CD4-positive, alpha-beta T cell treated with Interleukin-15 for 4 hours (primary cell): Measurements from ENCODE around the gene TAF4.
"Not testable (repeated sequence)": the region's sequence is repeated elsewhere in the genome, so short reads cannot be mapped to it uniquely, and the experiment has no call there.

Experiments used
- DNase-seq: peaks from one replicate; pipeline ENCODE4 v3.0.0-alpha.2; 2020; ENCODE audit warnings: low spot score

The TAF4 gene

GRCh38 chr20:61948056-61948455, 117.6 kb downstream of the TAF4 start:
- not testable (repeated sequence) for DNase-seq

- not testable (repeated sequence) for DNase-seq
These were observed 120.2 kb downstream of the TAF4 start for GRCh38 chr20:61945495-61945894.

DNA sequence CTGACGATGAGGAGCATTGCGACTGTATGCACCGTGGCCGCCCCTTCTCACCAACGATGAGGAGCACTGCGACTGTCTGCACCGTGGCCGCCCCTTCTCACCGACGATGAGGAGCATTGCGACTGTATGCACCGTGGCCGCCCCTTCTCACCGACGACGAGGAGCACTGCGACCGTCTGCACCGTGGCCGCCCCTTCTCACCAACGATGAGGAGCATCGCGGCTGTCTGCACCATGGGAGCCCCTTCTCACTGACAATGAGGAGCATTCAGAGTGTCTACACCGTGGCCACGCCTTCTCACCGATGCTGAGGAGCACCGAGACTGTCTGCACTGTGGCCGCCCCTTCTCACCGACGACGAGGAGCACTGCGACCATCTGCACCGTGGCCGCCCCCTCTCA, 120.7 kb downstream of the TAF4 start:
- DNase-seq = not testable (repeated sequence)

DNA sequence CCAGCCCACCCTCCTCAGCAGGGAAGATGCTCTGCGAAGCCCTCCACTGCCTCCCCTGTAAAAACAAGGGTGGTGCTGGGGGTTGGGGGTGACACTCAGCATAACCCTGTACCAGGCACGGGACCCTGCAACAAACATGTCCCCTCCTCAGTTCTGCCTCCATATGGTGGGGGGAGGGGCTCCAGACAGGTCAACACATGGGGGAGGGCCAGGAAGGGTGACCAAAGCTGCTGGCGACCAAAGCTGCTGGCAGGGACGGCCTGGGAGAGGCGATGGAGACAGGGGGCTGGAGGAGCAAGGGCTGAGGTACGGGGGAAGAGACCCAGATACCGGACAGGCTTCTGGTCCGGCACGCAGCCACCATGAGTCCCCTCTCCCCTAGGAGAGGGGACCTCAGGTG, 123.2 kb downstream of the TAF4 start:
- DNase-seq = no peak

DNA sequence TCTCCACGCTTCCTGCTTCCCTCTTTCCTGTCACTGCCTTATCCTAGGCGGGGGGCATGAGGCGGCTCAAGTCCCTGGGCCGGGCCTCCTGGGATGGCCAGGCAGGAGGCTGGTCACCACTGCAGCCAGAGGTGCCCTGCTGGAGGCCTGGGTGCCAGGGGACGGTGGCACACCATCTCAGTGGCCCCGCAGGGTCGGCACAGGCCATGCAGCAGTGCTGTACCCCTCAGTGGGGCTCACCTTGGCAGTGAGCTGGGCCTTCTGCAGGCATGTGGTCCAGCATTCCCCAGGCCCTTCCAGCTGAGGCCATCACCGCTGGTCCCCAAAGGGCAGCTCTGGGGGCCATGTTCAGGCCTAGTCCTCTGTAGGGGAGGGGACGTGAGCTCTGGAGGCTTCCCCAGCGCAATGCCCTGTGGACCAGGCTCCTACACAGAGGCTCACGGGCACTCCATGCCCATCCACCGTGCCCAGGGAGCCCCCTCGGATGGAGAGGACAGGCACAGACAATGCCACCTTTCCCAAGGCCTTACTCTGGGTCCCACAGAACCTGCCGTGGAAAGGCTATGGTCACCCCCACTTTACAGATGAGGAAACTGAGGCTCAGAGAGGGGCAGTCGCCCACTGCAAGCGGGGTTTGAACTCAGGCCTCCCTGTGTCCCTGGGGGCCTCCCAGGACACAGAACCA, 123.8 kb downstream of the TAF4 start:
- DNase-seq = no peak

DNA sequence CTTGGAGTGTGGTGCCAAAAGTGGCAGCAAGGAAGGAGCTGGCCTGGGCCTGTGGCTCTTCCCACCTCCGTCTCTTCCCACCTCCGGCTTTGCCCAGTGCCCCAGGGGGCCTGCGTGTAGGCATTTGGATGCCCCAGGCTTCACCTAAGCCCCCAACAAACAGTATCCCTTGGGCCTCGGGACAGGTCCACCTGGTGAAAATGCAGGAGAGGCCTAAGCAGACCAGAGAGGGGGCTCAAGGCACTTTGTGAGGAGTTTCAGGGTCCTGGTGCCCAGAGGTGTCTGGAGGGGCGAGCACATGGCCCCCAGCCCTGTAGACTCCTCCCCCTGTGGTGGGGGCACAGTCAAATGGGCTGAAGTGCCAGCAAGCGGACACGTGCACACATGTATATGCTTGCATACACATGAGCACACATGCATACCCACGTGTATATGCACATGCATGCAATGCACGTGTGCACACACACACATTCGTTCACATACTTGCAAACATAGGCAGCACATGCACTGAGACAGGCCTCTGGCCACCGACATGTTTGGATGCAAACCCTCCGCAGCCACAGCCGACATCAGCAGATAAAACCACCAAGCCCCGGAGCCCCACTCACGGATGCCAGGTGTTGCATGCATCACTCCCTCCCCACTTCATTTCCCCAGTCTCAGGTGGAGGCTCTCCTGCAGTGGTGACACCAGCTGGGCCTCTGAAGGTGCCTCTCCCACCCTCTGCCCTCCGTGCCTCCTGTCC, 124.5 kb downstream of the TAF4 start:
- DNase-seq = no peak

DNA sequence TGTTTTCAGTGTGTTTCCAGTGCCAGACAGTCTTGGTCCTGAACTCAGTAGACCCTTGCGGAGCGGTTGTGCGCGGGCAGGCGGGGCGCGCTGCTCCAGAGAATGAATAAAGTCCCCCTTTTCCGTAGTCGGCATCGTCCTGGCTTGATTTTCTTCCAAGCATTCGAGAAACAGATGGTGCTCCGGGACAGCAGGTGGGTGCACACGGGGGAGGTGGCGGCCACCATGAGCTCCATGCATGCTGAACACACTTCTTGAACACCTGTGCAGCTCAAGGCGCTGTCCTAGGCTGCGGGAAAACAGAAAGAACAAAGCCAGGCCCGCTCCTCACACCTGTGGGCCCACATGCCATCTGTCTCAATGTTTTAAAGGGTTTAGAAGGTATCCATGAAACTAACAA, 125.2 kb downstream of the TAF4 start:
- no peak for DNase-seq

- no peak for DNase-seq
These were observed 125.9 kb downstream of the TAF4 start for GRCh38 chr20:61939691-61940360.

- DNase-seq = no peak
These were observed 126.6 kb downstream of the TAF4 start for GRCh38 chr20:61938839-61939690.

DNA sequence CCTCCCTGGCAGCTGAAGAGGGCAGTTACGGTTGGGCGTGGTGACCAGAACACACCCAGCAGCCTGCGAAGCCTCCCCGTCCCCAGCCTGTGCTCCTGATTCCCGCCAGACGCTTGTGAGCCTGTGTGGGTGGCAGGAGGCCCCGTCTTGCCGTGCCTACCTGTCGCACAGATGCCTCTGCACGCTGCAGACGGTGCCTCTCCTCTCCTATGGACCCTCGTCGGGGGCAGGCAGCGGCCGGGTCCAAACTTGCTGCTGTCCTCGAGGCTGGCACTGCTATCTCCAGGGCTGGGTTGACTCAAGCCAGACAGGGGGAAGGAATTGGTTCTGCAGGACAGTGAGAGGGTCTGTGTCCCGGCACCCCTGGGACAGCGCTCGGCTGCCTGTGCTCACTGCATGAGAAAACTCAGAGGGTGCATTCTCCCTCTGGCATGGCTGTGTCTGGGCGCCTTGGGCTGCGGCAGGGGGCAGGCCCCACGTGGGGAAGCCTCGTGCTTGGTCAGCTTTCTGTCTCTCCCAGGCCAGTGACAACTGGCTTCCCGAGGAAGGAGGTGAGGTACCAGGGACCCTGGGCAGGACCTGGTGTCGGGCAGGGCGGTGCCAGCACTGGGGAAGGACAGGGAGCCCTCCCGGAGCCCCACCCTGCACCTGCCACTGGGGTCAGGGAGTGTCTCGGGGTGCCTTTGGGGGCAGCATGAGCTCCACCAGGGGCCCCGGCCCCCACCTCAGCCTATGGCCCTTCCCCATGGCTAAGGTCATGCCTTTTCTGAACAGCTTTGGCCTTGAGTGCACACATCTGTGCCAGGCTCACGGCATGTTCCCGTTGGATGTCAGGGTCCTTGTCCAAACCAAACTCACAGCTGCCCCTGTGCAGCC, 127.5 kb downstream of the TAF4 start:
- no peak for DNase-seq

DNA sequence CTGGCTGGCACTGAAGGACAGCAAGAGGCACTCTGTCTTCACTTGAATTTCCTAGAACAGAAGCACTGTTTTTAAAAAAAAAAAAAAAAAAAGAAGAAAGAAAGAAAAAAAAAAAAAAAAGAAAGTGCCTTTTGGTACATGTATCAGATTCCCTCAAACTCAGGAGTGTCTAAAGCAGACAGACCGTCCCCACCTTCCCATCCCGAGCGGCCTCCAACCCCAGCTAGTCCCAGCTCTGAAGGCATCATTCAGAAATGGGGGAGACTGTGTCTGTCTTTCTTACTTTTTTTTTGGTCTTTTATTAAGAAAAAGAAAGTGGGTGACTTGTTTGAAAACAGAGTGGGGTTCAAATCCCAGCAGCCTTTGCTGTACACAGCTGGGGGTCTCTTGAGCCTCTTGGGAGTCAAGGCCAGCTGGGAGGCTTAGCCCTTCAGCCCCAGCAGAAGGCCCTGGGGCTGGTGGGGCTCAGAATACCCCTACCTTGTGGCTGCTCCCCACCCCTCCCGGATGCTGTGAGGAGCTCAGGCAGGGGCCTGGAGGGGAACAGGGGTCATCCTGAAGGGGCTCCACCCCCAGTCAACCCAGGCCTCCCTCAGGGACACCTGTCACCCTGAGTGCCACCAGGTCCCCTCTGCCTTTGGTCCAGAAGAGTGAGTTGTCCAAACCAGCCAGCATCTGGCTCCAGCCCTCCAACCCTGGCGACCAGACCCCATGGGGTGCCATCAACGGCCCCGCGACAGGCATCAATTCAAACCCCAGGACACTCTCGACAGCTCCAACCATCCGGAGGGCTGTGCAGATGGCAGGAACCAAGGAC, 128.3 kb downstream of the TAF4 start:
- no peak for DNase-seq

- no peak for DNase-seq
These were observed 129.0 kb downstream of the TAF4 start for GRCh38 chr20:61936701-61937131.

DNA sequence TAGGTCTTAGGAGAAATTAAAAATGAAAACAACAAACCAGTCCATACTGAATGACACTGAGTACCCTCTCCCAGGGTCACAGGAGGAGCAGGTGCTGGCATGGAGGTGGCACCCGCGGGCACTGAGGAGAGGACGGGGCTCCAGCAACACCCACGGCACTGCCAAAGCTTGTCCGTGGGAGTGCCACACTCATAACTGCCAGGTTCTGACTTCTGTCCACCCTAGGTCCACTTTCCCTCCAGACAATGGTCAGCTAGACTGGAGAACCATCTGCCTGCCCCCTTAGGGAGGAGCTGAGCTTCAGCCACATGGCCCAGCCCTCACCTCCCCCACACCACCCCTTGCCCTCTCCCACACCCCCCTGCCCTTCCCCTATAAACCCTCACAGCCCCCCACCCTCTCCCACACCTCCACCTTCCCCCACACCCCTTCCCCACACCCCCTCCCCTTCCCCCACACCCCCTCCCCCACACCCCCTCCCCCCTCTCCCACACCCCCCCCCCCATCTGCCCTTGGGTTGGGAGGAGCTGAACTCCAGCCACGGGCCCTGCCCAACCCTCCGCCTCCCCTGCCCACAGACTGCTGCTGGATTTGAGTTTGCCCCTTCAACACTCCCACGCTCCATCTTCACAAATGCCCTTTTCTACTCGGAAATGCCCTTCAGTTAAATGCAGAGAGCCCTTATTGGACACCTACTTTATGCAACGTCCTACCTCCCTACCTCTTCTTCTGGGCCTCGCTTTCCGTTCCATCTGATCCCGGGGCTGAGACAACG, 129.6 kb downstream of the TAF4 start:
- no peak for DNase-seq

DNA sequence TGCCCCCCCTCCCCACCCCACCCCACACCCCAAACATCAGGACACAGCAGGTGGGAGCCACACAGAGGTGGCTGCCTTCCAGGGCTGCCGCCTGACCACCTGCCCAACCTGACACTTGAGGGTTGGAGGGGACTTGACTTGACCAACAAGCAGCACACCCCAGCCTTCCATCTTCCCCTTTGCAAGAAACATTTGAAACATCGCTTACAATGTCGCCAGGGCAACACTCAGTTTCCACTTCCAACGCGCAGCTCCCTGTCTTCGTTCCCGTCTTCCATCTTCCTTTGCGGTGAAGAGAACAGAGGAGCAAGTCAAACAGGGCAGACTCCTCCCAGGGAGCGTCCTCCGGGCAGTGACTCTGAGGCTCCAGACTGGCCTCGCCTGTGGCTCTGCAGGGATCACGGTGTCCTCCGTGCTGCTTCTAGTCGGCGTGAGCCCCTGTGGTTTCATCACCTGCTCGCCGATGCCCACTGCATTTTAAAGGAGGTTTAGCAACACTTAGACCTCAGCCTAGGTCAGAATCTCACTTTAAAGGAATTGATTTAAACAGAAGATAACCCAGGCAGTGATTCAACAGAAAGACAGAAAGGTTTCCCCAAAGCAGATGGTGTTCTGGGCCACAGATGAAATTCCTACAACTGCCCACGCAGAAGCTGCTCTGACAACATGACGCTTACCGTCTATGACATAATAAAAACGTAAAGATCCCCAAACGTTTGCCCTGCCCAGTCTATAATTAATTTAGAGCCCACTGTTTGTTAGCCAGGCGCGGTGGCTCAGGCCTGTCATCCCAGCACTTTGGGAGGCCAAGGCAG, 130.8 kb downstream of the TAF4 start:
- no peak for DNase-seq

GRCh38 chr20:61933951-61934715, 131.5 kb downstream of the TAF4 start:
- no peak for DNase-seq

DNA sequence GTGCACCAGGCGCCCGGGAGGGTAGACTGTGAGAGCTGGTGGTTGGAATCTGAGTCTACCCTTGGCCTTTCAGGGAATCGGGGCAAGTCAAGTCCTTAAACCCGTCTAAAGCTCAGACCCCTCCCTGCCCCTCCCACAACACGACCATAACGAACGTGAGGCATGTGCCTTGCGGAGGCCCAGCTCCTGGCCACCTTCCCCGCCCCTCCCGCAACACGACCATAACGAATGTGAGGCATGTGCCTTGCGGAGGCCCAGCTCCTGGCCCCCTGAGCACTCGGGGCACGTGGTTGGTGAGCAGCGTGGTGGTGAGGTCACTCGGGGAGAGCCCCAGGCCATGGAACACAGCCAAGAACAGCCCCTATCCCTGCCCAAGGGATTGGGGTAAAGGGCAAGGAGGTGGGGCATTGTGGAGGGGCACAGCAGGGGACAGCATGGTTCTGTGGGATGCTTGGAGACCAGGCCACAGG, 132.2 kb downstream of the TAF4 start:
- no peak for DNase-seq

DNA sequence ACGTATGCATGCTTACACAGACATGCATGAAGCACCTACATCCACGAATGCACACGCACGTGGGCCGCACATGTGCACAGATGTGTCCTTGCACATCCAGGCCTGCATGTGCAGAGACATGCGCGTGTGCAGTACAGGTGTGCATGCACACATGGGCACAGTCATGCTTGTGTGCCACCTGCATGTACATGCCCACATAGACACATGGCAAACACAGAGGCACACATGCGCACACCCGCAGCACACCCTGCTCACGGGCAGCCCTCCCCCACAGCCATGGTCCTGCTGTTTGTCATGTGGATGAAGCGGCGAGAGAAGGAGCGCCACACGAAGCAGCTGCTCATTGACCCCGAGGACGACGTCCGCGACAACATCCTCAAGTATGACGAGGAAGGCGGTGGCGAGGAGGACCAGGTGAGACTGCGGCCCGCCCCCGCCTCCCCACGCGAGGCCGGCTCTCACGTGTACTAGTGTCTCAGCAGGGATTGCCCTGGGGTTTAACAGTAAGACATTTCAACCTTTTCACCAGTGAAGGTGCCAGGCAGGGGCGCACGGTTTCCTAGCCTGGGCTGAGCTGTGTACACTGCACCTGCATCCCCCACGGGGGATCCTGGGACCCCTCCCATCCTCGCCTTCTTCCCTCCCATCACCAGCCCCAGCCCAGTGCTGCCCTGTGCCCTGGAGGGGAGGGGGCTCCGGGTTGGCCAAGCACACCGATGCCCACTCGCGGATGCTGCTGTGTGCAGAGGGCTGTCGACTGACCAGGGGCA, 132.8 kb downstream of the TAF4 start:
- no peak for DNase-seq
